Liver (tissue), 2 donors: ENCODE results near the gene DHRSX.

Experiments used
- CTCF ChIP-seq: fragments of 150-350 bp; IDR thresholded peaks from 2 replicates; pipeline ENCODE4 v1.5.1; 2017; ENCODE audit warnings: improper control_type of control experiment, low read depth, low read length; ENCODE audit not compliant: missing input control
- FOXA1 ChIP-seq: IDR thresholded peaks from 2 replicates; pipeline ENCODE4 v1.6.1; 2016; ENCODE audit warnings: antibody characterized with exemption
- donor health status: healthy.

GRCh38 chrX:2316534-2316933 is 184.2 kb downstream of the DHRSX start:
- TF ChIP-seq CTCF (no peak), FOXA1 (no peak)
